K562 (cell line): ENCODE results near the gene SCYL1. TPM values are rescaled to one million over a fixed set of nuclear protein-coding genes. Genes with fewer than 3 reads are reported as not detected.
A peak's percentile ranks its signal among the peaks of the same experiment; 100 is the strongest.

Source experiments
- FIP1L1 ChIP-seq: fragments of 200-400 bp; formaldehyde crosslinking; IDR thresholded peaks from 2 replicates; pipeline ENCODE4 v1.6.1; 2018; ENCODE audit warnings: mild to moderate bottlenecking, low read depth, low read length; ENCODE audit not compliant: poor library complexity, severe bottlenecking
- FOXA3 ChIP-seq, 2 experiments: fragments of 450-650 bp in 1 of 2; sonication (generic) in 1 of 2; formaldehyde crosslinking; IDR thresholded peaks in 1 of 2; conservative IDR thresholded peaks in 1 of 2; 2 replicates each; pipeline versions ENCODE4 v1.4.0 to v1.8.0; 2020 to 2022; ENCODE audit warnings: mild to moderate bottlenecking in 2 of 2, missing genetic modification reagents in 1 of 2
- IRF2 ChIP-seq: sonication (generic); formaldehyde crosslinking; IDR thresholded peaks from 2 replicates; pipeline ENCODE4 v1.8.1; 2022; ENCODE audit warnings: mild to moderate bottlenecking, missing genetic modification reagents
- RBFOX2 ChIP-seq: fragments of 200-400 bp; formaldehyde crosslinking; IDR thresholded peaks from 2 replicates; pipeline ENCODE4 v1.6.1; 2017; ENCODE audit warnings: low read depth, mild to moderate bottlenecking, low read length, moderate library complexity
- RCOR1 ChIP-seq, 2 experiments: IDR thresholded peaks; 2 replicates each; pipeline ENCODE4 v1.6.1; 2012; ENCODE audit warnings: low read depth in 2 of 2, low read length in 2 of 2, borderline replicate concordance in 1 of 2, improper control_type of control experiment in 1 of 2
- polyA plus RNA-seq, 8 experiments: library from polyadenylated mRNA; depleted of rRNA in 4 of 8; stranded (reverse) in 5 of 8; unstranded in 3 of 8; fragments of >200 nt; fragmentation: Nextera tagmentation in 2 of 8; fragmentation: Illumina TruSeq in 1 of 8; extraction: Ambion mirVana in 2 of 8; extraction: Trizol in 1 of 8; gene quantifications; 2 replicates each; pipeline versions ENCODE4 v1.2.1 to v1.2.3, GENCODE V29; 2011 to 2014; ENCODE audit warnings: inconsistent platforms in 1 of 8, missing spikeins in 1 of 8
- total RNA-seq, 7 experiments: library from RNA; depleted of rRNA in 6 of 7; stranded (reverse); fragments of >200 nt in 6 of 7; fragmentation: Illumina TruSeq in 2 of 7; extraction: Trizol in 2 of 7; gene quantifications; 2 replicates each; pipeline versions ENCODE4 v1.2.1 to v1.2.3, GENCODE V29; 2011 to 2021; ENCODE audit warnings: low replicate concordance in 1 of 7
- TF ChIP-seq, protein P1 (sequence below): fragments of 450-650 bp; conservative IDR thresholded peaks from 2 replicates; pipeline ENCODE4 v1.6.1; 2016; ENCODE audit warnings: missing genetic modification characterization, low read depth, mild to moderate bottlenecking, missing compliant biosample characterization, moderate library complexity
- TF ChIP-seq, protein P2 (sequence below), 2 experiments: fragments of 450-650 bp; IDR thresholded peaks; 2 replicates each; pipeline ENCODE4 v1.6.1; 2018; ENCODE audit warnings: mild to moderate bottlenecking in 2 of 2, low read depth in 1 of 2; ENCODE audit not compliant: partially characterized antibody in 2 of 2
- TF ChIP-seq, protein P3 (sequence below): fragments of 250-450 bp; sonication (Bioruptor Pico); IDR thresholded peaks from 2 replicates; pipeline ENCODE4 v1.8.0; 2021; ENCODE audit warnings: moderate library complexity, mild to moderate bottlenecking, inconsistent platforms
- TF ChIP-seq, protein P4 (sequence below): fragments of 200-800 bp; sonication (Bioruptor generic); IDR thresholded peaks from 2 replicates; pipeline ENCODE4 v1.6.1; 2016; ENCODE audit warnings: missing genetic modification characterization, missing compliant biosample characterization
- TF ChIP-seq, protein P5 (sequence below): fragments of 450-650 bp; IDR thresholded peaks from 2 replicates; pipeline ENCODE4 v1.6.1; 2014; ENCODE audit warnings: low read depth, mild to moderate bottlenecking, moderate library complexity, borderline replicate concordance

The SCYL1 gene
- total and polyA plus RNA-seq, 9 of the 15 experiments (the other 6 are each of a cell fraction or from before 2014, with no cell fraction given), result 1.9 to 145 (median 57.6) TPM

DNA sequence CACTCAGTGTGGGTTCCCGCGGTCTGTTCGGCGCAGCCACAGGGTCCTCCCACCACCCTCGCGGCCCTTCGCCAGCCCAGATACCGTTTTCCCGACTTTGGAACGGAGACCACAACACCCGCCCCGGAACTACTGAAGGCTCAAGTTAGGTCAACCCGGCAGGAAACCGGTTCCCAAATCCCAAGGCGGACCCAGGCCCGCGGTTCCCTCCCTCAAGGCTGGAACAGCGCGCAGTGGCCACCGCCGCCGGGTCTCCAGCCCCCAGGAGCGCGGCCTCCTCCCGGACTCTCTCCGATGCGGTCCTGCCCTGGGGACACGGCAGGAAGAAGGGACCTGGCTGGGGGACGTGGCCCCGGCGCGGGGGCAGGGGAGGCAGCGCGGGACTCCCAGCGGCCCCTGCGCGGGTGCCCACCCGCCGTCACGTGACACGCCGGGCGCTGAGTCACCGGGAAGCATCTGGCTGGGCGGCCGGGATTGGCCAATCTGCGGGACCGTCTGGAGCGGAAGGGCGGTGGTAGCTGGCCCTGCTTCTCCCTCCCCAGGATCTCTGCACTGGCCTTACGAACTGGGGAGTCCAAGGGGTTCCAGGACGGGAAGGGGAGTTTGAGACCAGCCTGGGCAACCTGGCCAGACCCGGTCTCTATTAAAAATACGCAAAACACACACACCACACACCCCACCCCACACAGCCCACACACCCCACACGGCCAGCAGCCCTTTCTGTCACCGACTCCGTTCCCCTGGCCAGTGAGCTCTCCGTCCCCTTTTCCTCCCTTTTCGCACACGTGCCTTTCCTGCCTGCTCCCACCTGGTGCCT, 47.5 kb upstream of the SCYL1 start (continued):
- TF ChIP-seq, protein P1, sequence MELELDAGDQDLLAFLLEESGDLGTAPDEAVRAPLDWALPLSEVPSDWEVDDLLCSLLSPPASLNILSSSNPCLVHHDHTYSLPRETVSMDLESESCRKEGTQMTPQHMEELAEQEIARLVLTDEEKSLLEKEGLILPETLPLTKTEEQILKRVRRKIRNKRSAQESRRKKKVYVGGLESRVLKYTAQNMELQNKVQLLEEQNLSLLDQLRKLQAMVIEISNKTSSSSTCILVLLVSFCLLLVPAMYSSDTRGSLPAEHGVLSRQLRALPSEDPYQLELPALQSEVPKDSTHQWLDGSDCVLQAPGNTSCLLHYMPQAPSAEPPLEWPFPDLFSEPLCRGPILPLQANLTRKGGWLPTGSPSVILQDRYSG (tag), result 0 out of 2 replicates have a peak, but pooled peaks have one; percentile 8
- no peak for TF ChIP-seq FOXA3 (CRISPR knock-in tag; conservative IDR thresholded peaks at IDR 0.05 in 1 of 2, IDR thresholded peaks at IDR 0.05 in 1 of 2)
- TF ChIP-seq, protein P2, sequence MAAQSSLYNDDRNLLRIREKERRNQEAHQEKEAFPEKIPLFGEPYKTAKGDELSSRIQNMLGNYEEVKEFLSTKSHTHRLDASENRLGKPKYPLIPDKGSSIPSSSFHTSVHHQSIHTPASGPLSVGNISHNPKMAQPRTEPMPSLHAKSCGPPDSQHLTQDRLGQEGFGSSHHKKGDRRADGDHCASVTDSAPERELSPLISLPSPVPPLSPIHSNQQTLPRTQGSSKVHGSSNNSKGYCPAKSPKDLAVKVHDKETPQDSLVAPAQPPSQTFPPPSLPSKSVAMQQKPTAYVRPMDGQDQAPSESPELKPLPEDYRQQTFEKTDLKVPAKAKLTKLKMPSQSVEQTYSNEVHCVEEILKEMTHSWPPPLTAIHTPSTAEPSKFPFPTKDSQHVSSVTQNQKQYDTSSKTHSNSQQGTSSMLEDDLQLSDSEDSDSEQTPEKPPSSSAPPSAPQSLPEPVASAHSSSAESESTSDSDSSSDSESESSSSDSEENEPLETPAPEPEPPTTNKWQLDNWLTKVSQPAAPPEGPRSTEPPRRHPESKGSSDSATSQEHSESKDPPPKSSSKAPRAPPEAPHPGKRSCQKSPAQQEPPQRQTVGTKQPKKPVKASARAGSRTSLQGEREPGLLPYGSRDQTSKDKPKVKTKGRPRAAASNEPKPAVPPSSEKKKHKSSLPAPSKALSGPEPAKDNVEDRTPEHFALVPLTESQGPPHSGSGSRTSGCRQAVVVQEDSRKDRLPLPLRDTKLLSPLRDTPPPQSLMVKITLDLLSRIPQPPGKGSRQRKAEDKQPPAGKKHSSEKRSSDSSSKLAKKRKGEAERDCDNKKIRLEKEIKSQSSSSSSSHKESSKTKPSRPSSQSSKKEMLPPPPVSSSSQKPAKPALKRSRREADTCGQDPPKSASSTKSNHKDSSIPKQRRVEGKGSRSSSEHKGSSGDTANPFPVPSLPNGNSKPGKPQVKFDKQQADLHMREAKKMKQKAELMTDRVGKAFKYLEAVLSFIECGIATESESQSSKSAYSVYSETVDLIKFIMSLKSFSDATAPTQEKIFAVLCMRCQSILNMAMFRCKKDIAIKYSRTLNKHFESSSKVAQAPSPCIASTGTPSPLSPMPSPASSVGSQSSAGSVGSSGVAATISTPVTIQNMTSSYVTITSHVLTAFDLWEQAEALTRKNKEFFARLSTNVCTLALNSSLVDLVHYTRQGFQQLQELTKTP (IDR thresholded peaks at IDR 0.05; ENCODE audit: low read depth in 1 of 2, partially characterized antibody in 2 of 2), result peak; percentile 69 to 94
- TF ChIP-seq, protein P3, sequence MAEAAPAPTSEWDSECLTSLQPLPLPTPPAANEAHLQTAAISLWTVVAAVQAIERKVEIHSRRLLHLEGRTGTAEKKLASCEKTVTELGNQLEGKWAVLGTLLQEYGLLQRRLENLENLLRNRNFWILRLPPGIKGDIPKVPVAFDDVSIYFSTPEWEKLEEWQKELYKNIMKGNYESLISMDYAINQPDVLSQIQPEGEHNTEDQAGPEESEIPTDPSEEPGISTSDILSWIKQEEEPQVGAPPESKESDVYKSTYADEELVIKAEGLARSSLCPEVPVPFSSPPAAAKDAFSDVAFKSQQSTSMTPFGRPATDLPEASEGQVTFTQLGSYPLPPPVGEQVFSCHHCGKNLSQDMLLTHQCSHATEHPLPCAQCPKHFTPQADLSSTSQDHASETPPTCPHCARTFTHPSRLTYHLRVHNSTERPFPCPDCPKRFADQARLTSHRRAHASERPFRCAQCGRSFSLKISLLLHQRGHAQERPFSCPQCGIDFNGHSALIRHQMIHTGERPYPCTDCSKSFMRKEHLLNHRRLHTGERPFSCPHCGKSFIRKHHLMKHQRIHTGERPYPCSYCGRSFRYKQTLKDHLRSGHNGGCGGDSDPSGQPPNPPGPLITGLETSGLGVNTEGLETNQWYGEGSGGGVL (CRISPR knock-in tag), result no peak
- TF ChIP-seq, protein P4, sequence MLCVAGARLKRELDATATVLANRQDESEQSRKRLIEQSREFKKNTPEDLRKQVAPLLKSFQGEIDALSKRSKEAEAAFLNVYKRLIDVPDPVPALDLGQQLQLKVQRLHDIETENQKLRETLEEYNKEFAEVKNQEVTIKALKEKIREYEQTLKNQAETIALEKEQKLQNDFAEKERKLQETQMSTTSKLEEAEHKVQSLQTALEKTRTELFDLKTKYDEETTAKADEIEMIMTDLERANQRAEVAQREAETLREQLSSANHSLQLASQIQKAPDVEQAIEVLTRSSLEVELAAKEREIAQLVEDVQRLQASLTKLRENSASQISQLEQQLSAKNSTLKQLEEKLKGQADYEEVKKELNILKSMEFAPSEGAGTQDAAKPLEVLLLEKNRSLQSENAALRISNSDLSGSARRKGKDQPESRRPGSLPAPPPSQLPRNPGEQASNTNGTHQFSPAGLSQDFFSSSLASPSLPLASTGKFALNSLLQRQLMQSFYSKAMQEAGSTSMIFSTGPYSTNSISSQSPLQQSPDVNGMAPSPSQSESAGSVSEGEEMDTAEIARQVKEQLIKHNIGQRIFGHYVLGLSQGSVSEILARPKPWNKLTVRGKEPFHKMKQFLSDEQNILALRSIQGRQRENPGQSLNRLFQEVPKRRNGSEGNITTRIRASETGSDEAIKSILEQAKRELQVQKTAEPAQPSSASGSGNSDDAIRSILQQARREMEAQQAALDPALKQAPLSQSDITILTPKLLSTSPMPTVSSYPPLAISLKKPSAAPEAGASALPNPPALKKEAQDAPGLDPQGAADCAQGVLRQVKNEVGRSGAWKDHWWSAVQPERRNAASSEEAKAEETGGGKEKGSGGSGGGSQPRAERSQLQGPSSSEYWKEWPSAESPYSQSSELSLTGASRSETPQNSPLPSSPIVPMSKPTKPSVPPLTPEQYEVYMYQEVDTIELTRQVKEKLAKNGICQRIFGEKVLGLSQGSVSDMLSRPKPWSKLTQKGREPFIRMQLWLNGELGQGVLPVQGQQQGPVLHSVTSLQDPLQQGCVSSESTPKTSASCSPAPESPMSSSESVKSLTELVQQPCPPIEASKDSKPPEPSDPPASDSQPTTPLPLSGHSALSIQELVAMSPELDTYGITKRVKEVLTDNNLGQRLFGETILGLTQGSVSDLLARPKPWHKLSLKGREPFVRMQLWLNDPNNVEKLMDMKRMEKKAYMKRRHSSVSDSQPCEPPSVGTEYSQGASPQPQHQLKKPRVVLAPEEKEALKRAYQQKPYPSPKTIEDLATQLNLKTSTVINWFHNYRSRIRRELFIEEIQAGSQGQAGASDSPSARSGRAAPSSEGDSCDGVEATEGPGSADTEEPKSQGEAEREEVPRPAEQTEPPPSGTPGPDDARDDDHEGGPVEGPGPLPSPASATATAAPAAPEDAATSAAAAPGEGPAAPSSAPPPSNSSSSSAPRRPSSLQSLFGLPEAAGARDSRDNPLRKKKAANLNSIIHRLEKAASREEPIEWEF (CRISPR knock-in tag), result no peak
- peak in 1 of 2 experiments; percentile 50; a peak in 1 of 4 replicates for TF ChIP-seq RCOR1 (IDR thresholded peaks at IDR 0.05; ENCODE audit: borderline replicate concordance in 1 of 2, low read depth in 2 of 2, low read length in 2 of 2)
- peak; percentile 99 for TF ChIP-seq RBFOX2
- peak; percentile 81 for TF ChIP-seq FIP1L1
- TF ChIP-seq IRF2, result no peak
- TF ChIP-seq, protein P5, sequence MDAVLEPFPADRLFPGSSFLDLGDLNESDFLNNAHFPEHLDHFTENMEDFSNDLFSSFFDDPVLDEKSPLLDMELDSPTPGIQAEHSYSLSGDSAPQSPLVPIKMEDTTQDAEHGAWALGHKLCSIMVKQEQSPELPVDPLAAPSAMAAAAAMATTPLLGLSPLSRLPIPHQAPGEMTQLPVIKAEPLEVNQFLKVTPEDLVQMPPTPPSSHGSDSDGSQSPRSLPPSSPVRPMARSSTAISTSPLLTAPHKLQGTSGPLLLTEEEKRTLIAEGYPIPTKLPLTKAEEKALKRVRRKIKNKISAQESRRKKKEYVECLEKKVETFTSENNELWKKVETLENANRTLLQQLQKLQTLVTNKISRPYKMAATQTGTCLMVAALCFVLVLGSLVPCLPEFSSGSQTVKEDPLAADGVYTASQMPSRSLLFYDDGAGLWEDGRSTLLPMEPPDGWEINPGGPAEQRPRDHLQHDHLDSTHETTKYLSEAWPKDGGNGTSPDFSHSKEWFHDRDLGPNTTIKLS, result peak; percentile 98
